ENCODE measurements around the gene NT5DC3.

DNA sequence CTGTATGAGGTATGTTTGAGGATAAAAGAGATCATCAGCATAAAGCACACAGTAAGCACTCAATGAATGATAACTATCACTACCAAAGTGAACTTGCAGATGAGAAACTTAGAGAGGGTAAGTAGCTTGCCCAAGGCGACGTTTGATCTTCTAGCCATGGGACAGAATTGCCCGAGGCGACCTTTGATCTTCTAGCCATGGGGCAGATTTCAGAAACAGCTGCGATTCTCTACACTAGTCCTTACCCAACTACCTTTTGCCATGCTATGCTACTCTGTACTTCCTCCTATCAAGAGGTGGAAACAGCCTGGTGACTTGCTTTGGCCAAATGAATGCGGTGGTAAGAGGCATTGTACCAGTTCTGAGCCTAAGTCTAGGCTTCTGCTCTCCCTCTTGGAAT lies 23.7 kb upstream of the NT5DC3 start:
- TF ChIP-seq POLR2AphosphoS5 (IDR thresholded peaks at IDR 0.05; ENCODE audit: low read depth, low read length) (no peak), TAF1 (IDR thresholded peaks at IDR 0.05; ENCODE audit: low read depth, low read length) (no peak), POLR2A (IDR thresholded peaks at IDR 0.05; ENCODE audit: low read depth, low read length) (no peak), POU2F2 (IDR thresholded peaks at IDR 0.05; ENCODE audit: low read depth, low read length) (no peak), PAX5 (IDR thresholded peaks at IDR 0.05; ENCODE audit: insufficient read depth, low read length, severe bottlenecking) (no peak), SPI1 (IDR thresholded peaks at IDR 0.05; ENCODE audit: low read depth, low read length) (no peak)
